ENCODE measurements around the gene ZNF14. TPM values are rescaled to one million over a fixed set of nuclear protein-coding genes. Genes with fewer than 3 reads are reported as not detected.

Gene ZNF14
- total and polyA plus RNA-seq, 2 of the 13 experiments (the other 11 are each of a cell fraction or from before 2014, with no cell fraction given) = 1.9 to 6.2 TPM

GRCh38 chr19:19668230-19669012 lies 64.5 kb downstream of the ZNF14 start, which contains the start of gene ZNF101 (continued):
- no peak for TF ChIP-seq ATF4 (CRISPR knock-in tag; IDR thresholded peaks at IDR 0.05)
- 0 out of 2 replicates have a peak, but pooled peaks have one; percentile 13 for TF ChIP-seq ZNF143 (CRISPR knock-in tag; IDR thresholded peaks at IDR 0.05)
- TF ChIP-seq, protein P1, sequence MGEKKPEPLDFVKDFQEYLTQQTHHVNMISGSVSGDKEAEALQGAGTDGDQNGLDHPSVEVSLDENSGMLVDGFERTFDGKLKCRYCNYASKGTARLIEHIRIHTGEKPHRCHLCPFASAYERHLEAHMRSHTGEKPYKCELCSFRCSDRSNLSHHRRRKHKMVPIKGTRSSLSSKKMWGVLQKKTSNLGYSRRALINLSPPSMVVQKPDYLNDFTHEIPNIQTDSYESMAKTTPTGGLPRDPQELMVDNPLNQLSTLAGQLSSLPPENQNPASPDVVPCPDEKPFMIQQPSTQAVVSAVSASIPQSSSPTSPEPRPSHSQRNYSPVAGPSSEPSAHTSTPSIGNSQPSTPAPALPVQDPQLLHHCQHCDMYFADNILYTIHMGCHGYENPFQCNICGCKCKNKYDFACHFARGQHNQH (CRISPR knock-in tag; IDR thresholded peaks at IDR 0.05) = peak; percentile 76
- peak; percentile 92 for TF ChIP-seq PRDM10 (CRISPR knock-in tag; IDR thresholded peaks at IDR 0.05; ENCODE audit: low read depth)
- 0 out of 2 replicates have a peak, but pooled peaks have one; percentile 21 for TF ChIP-seq HDAC2 (CRISPR knock-in tag; IDR thresholded peaks at IDR 0.05)
- no peak for TF ChIP-seq EZH2 (conservative IDR thresholded peaks at IDR 0.05; ENCODE audit: low read depth, low read length)
- TF ChIP-seq ZNF883 (CRISPR knock-in tag; IDR thresholded peaks at IDR 0.05; ENCODE audit: not compliant biosample characterization) = no peak
- TF ChIP-seq KAT8 (CRISPR knock-in tag; IDR thresholded peaks at IDR 0.05) = peak; percentile 83
- peak; percentile 68; the same call in 1 of the 2 replicates for TF ChIP-seq SP5 (CRISPR knock-in tag; IDR thresholded peaks at IDR 0.05; ENCODE audit: borderline replicate concordance, low read depth)
- no peak for TF ChIP-seq RFX3 (CRISPR knock-in tag; IDR thresholded peaks at IDR 0.05)
- TF ChIP-seq MYNN (CRISPR knock-in tag; IDR thresholded peaks at IDR 0.05; ENCODE audit: low read depth) = no peak
- no peak for TF ChIP-seq SYNCRIP (IDR thresholded peaks at IDR 0.05; ENCODE audit: insufficient read depth, low read depth, low read length)
- TF ChIP-seq SIN3B (IDR thresholded peaks at IDR 0.05; ENCODE audit: low read length) = no peak
- no peak for TF ChIP-seq MAFK (conservative IDR thresholded peaks at IDR 0.05 in 1 of 2, IDR thresholded peaks at IDR 0.05 in 1 of 2; ENCODE audit: low read length in 2 of 2)
- TF ChIP-seq, protein P2, sequence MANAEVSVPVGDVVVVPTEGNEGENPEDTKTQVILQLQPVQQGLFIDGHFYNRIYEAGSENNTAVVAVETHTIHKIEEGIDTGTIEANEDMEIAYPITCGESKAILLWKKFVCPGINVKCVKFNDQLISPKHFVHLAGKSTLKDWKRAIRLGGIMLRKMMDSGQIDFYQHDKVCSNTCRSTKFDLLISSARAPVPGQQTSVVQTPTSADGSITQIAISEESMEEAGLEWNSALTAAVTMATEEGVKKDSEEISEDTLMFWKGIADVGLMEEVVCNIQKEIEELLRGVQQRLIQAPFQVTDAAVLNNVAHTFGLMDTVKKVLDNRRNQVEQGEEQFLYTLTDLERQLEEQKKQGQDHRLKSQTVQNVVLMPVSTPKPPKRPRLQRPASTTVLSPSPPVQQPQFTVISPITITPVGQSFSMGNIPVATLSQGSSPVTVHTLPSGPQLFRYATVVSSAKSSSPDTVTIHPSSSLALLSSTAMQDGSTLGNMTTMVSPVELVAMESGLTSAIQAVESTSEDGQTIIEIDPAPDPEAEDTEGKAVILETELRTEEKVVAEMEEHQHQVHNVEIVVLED (CRISPR knock-in tag; IDR thresholded peaks at IDR 0.05; ENCODE audit: borderline replicate concordance) = peak; percentile 58; the same call in 1 of the 2 replicates
- no peak for TF ChIP-seq NCOA5 (CRISPR knock-in tag; IDR thresholded peaks at IDR 0.05)
- TF ChIP-seq ZXDC (CRISPR knock-in tag; IDR thresholded peaks at IDR 0.05) = peak; percentile 62; the same call in 1 of the 2 replicates
- no peak for TF ChIP-seq ZNF775 (CRISPR knock-in tag; IDR thresholded peaks at IDR 0.05; ENCODE audit: borderline replicate concordance)
- peak; percentile 56; the same call in 1 of the 2 replicates for TF ChIP-seq NFIC (IDR thresholded peaks at IDR 0.05; ENCODE audit: low read length)
